IMR-90 (cell line): ENCODE data around the gene LTBP2. TPM values are rescaled to one million over a fixed set of nuclear protein-coding genes. Genes with fewer than 3 reads are reported as not detected.

Experiments used
- ATAC-seq: fragments of 200-7000 bp; cut with Tn5 transposase; 2 replicates; pipeline ENCODE4 v1.9.1; 2020; ENCODE audit warnings: low read depth, mild to moderate bottlenecking, moderate library complexity
- BruUV-seq: library from RNA; stranded (reverse); fragments of 400-500 nt; replicated peaks from 2 replicates; lab custom pipeline; 2021; lab: Mats Ljungman, UMichigan
- CTCF ChIA-PET: fragments of 300-600 bp; formaldehyde crosslinking; extraction: SDS; loops from one replicate; lab custom pipeline; 2021; ENCODE audit warnings: antibody characterized with exemption; lab: Yijun Ruan, JAX
- POLR2A ChIA-PET: fragments of 300-600 bp; sonication (Branson Sonifier 250); formaldehyde crosslinking; loops from one replicate; lab custom pipeline; 2022; ENCODE audit warnings: antibody characterized with exemption; ENCODE audit not compliant: unreplicated experiment; lab: Charles Lee
- DNase-seq: peaks from one replicate; pipeline ENCODE4 v3.0.0; 2013
- H2AFZ ChIP-seq: replicated peaks from 2 replicates; pipeline ENCODE3; 2013; ENCODE audit warnings: low read length, mild to moderate bottlenecking; ENCODE audit not compliant: poor library complexity
- H2AK5ac ChIP-seq: 2 replicates; pipeline ENCODE4 v1.6.1; 2013; ENCODE audit warnings: low read depth, low read length, inconsistent platforms
- H2AK9ac ChIP-seq: replicated peaks from 2 replicates; pipeline ENCODE3; 2013; ENCODE audit warnings: mild to moderate bottlenecking, low read depth, low read length, moderate library complexity; ENCODE audit not compliant: poor library complexity
- H2BK120ac ChIP-seq: 2 replicates; pipeline ENCODE4 v1.6.1; 2013; ENCODE audit warnings: low read depth, low read length, inconsistent platforms
- H2BK15ac ChIP-seq: 3 replicates; pipeline ENCODE4 v1.6.1; 2013; ENCODE audit warnings: low read depth, low read length, inconsistent platforms
- H2BK20ac ChIP-seq: 2 replicates; pipeline ENCODE4 v1.6.1; 2013; ENCODE audit warnings: low read depth, mild to moderate bottlenecking, inconsistent platforms, low read length, moderate library complexity
- H2BK5ac ChIP-seq: 2 replicates; pipeline ENCODE4 v1.6.1; 2013; ENCODE audit warnings: mild to moderate bottlenecking, low read depth, low read length, inconsistent platforms; ENCODE audit not compliant: poor library complexity, severe bottlenecking
- H3K14ac ChIP-seq: replicated peaks from 2 replicates; pipeline ENCODE4 v1.6.1; 2013; ENCODE audit warnings: low read depth, low read length, inconsistent platforms
- H3K18ac ChIP-seq: 2 replicates; pipeline ENCODE4 v1.6.1; 2013; ENCODE audit warnings: low read depth, low read length, control low read depth
- H3K23ac ChIP-seq: 2 replicates; pipeline ENCODE4 v1.6.1; 2013; ENCODE audit warnings: low read depth, low read length, inconsistent platforms
- H3K27ac ChIP-seq: 2 replicates; pipeline ENCODE4 v1.5.1; 2013; ENCODE audit warnings: mild to moderate bottlenecking, control low read depth, low read length; ENCODE audit not compliant: insufficient read depth
- H3K27me3 ChIP-seq: 2 replicates; pipeline ENCODE4 v1.6.1; 2013; ENCODE audit warnings: low read length; ENCODE audit not compliant: control insufficient read depth, insufficient read depth
- H3K36me3 ChIP-seq: 2 replicates; pipeline ENCODE4 v1.6.1; 2013; ENCODE audit warnings: low read length, mixed read lengths; ENCODE audit not compliant: control insufficient read depth, insufficient read depth
- H3K4ac ChIP-seq: 2 replicates; pipeline ENCODE4 v1.6.1; 2013; ENCODE audit warnings: low read depth, low read length, inconsistent platforms
- H3K4me1 ChIP-seq: 2 replicates; pipeline ENCODE4 v1.6.1; 2013; ENCODE audit warnings: low read length, mixed read lengths; ENCODE audit not compliant: control insufficient read depth, insufficient read depth
- H3K4me2 ChIP-seq: 2 replicates; pipeline ENCODE4 v1.6.1; 2013; ENCODE audit warnings: low read depth, mild to moderate bottlenecking, control low read depth, low read length, moderate library complexity
- H3K4me3 ChIP-seq: 2 replicates; pipeline ENCODE4 v1.5.1; 2013; ENCODE audit warnings: low read depth, mild to moderate bottlenecking, control low read depth, low read length, moderate library complexity; ENCODE audit not compliant: insufficient read depth
- H3K56ac ChIP-seq: 2 replicates; pipeline ENCODE4 v1.6.1; 2013; ENCODE audit warnings: low read length, inconsistent platforms; ENCODE audit not compliant: insufficient read depth; ENCODE audit errors: extremely low read depth
- H3K79me1 ChIP-seq, 2 experiments: 2 replicates each; pipeline ENCODE4 v1.6.1; 2013; ENCODE audit warnings: low read length in 2 of 2, inconsistent platforms in 1 of 2, low read depth in 1 of 2
- H3K9ac ChIP-seq: 2 replicates; pipeline ENCODE4 v1.6.1; 2013; ENCODE audit warnings: low read depth, low read length, control low read depth
- H3K9me1 ChIP-seq: 2 replicates; pipeline ENCODE4 v1.6.1; 2013; ENCODE audit warnings: low read length, inconsistent platforms; ENCODE audit not compliant: insufficient read depth
- H3K9me3 ChIP-seq: 2 replicates; pipeline ENCODE4 v1.6.1; 2013; ENCODE audit warnings: low read length; ENCODE audit not compliant: control insufficient read depth, insufficient read depth
- H4K20me1 ChIP-seq: 2 replicates; pipeline ENCODE4 v1.6.1; 2013; ENCODE audit warnings: low read length, inconsistent platforms; ENCODE audit not compliant: insufficient read depth
- H4K5ac ChIP-seq: 2 replicates; pipeline ENCODE4 v1.6.1; 2013; ENCODE audit warnings: mild to moderate bottlenecking, low read depth, low read length, control low read depth
- H4K8ac ChIP-seq, 2 experiments: 2 replicates each; pipeline ENCODE4 v1.6.1; 2013; ENCODE audit warnings: low read depth in 2 of 2, low read length in 2 of 2, control low read depth in 1 of 2, inconsistent platforms in 1 of 2
- H4K91ac ChIP-seq: 2 replicates; pipeline ENCODE4 v1.6.1; 2013; ENCODE audit warnings: low read depth, low read length, inconsistent platforms; ENCODE audit not compliant: insufficient read depth
- BHLHE40 ChIP-seq: fragments of 150-350 bp; IDR thresholded peaks from 2 replicates; pipeline ENCODE4 v1.6.1; 2016; ENCODE audit warnings: mild to moderate bottlenecking, low read depth, low read length
- CEBPB ChIP-seq: IDR thresholded peaks from 2 replicates; pipeline ENCODE4 v1.6.1; 2012; ENCODE audit warnings: low read depth, low read length, improper control_type of control experiment
- MAFK ChIP-seq: IDR thresholded peaks from 2 replicates; pipeline ENCODE4 v1.6.1; 2012; ENCODE audit warnings: low read depth, low read length, improper control_type of control experiment
- MXI1 ChIP-seq: IDR thresholded peaks from 2 replicates; pipeline ENCODE4 v1.6.1; 2012; ENCODE audit warnings: low read depth, mild to moderate bottlenecking, low read length, moderate library complexity, borderline replicate concordance
- NFE2L2 ChIP-seq: fragments of 150-350 bp; IDR thresholded peaks from 2 replicates; pipeline ENCODE4 v1.6.1; 2016; ENCODE audit warnings: low read depth, mild to moderate bottlenecking, low read length
- POLR2A ChIP-seq: IDR thresholded peaks from 2 replicates; pipeline ENCODE4 v1.6.1; 2012; ENCODE audit warnings: mild to moderate bottlenecking, low read depth, low read length
- SMC3 ChIP-seq: fragments of 150-350 bp; IDR thresholded peaks from 2 replicates; pipeline ENCODE4 v1.6.1; 2016; ENCODE audit warnings: low read depth, mild to moderate bottlenecking, antibody characterized with exemption, low read length, moderate library complexity
- USF2 ChIP-seq: fragments of 150-350 bp; IDR thresholded peaks from 2 replicates; pipeline ENCODE4 v1.6.1; 2017; ENCODE audit warnings: mild to moderate bottlenecking, antibody characterized with exemption, low read length, low read depth
- WGBS, 2 experiments: methylation state at CpG; one replicate each; pipeline versions ENCODE4 v1.1.5 to v1.1.7; 2013; ENCODE audit warnings: missing lambda C conversion rate in 2 of 2; ENCODE audit not compliant: insufficient read length in 1 of 2; ENCODE audit errors: extremely low coverage in 2 of 2; 5-methylcytosine and 5-hydroxymethylcytosine counted together
- dilution Hi-C: fragments of 300-500 bp; cut with HindIII; formaldehyde crosslinking; loops from one replicate; pipeline ENCODE4 v1.14.3; 2018; ENCODE audit warnings: low sequenced_read_pairs; ENCODE audit not compliant: unreplicated experiment
- in situ Hi-C: fragments of 300-500 bp; cut with MboI; formaldehyde crosslinking; loops from 3 replicates; pipeline ENCODE4 v1.14.3; 2019; ENCODE audit warnings: low sequenced_read_pairs, inconsistent platforms, mixed read lengths
- intact Hi-C: fragments of 100-400 bp; cut with micrococcal nuclease; formaldehyde crosslinking; loops from 2 replicates; pipeline ENCODE4 v1.10.0; 2022
- polyA plus RNA-seq, 3 experiments: library from polyadenylated mRNA; depleted of rRNA; stranded (reverse); fragments of >200 nt; gene quantifications; 2 replicates each; pipeline ENCODE4 v1.2.3, GENCODE V29; 2012; ENCODE audit warnings: low replicate concordance in 1 of 3
- total RNA-seq: library from RNA; depleted of rRNA; stranded (reverse); fragments of >200 nt; gene quantifications from 2 replicates; pipeline ENCODE4 v1.2.3, GENCODE V29; 2012

The LTBP2 gene
- total and polyA plus RNA-seq, 2 of the 4 experiments (the other 2 are of a cell fraction): 23.8 to 79.3 TPM

DNA sequence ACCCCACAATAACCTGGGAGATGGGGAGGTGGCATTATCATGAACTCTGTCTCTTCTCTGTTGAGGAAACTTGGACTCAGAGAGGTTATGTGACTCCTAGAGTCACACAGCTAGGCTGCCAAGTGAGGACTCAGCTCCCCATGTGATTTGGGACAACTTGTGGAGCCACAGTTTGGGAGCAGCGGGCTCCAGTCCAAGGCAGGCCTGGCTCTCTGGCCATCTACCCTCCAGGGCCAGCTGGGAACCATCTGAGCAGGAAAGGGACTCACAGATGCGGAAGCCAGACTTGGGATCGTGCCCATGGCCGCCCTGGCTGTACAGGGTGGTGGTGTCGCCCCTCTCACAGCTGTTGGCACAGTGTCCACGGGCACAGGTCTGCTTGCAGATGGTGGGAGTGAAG, 59.4 kb downstream of the LTBP2 start:
- Histone ChIP-seq H3K9ac (no peak overlapping the region), H3K14ac (peak overlapping the region; percentile 43), H4K91ac (no peak overlapping the region; the same call in 1 of the 2 replicates), H2AK9ac (no peak overlapping the region), H2AFZ (peak overlapping the region; percentile 55), H3K36me3 (peaks cover 4% of the 10 kb centered on the region; the same call in 1 of the 2 replicates), H3K18ac (peak overlapping the region; percentile 24), H3K56ac (no peak overlapping the region), H2BK120ac (peak overlapping the region; percentile 17; the same call in 1 of the 2 replicates), H2BK5ac (peak overlapping the region; percentile 31), H2BK15ac (no peak overlapping the region; the same call in 2 of the 3 replicates), H3K4me1 (peaks cover 24% of the 10 kb centered on the region), H3K27ac (0 out of 2 replicates have a peak overlapping the region, but pooled peaks have one; percentile 22), H3K79me1 (peaks cover 0 to 21% of the 10 kb centered on the region in 2 experiments; a peak in 2 of 4 replicates), H4K5ac (peak overlapping the region; percentile 78), H3K27me3 (no peaks in the 10 kb centered on the region), H3K23ac (peak overlapping the region; percentile 32; the same call in 1 of the 2 replicates), H4K8ac (peak overlapping the region in 1 of 2 experiments; percentile 59; a peak in 1 of 4 replicates), H3K4me3 (no peak overlapping the region), H3K9me1 (peaks cover 12% of the 10 kb centered on the region), H4K20me1 (no peaks in the 10 kb centered on the region), H3K4me2 (0 out of 2 replicates have a peak overlapping the region, but pooled peaks have one; percentile 18), H3K4ac (peak overlapping the region; percentile 65), H2BK20ac (peak overlapping the region; percentile 43; the same call in 1 of the 2 replicates), H2AK5ac (0 out of 2 replicates have a peak overlapping the region, but pooled peaks have one; percentile 25), H3K9me3 (peaks cover 2% of the 10 kb centered on the region; the same call in 1 of the 2 replicates)
- intact Hi-C loops (no loop called here), dilution Hi-C loops (no loop called here), in situ Hi-C loops (no loop called here)
- TF ChIP-seq CEBPB (no peak), NFE2L2 (no peak), USF2 (no peak), BHLHE40 (no peak), POLR2A (no peak), MXI1 (no peak), MAFK (no peak), SMC3 (no peak)
- DNase-seq: peak; percentile 50
- 33% methylated on average over 6 of the region's 6 CpGs; no CpG with 5 or more reads in 1 of the 2 experiments for WGBS, 2 experiments
- CTCF ChIA-PET: no interaction called here
- no TSS peak for BruUV-seq
- POLR2A ChIA-PET: no interaction called here
- peak; percentile 22 for ATAC-seq
